Measurements from ENCODE around the gene RPS18. TPM values are rescaled to one million over a fixed set of nuclear protein-coding genes. Genes with fewer than 3 reads are reported as not detected.

Gene RPS18
- total and polyA plus RNA-seq, 9 of the 15 experiments (the other 6 are each of a cell fraction or from before 2014, with no cell fraction given), result 5,023 to 17,516 (median 8,131) TPM

DNA sequence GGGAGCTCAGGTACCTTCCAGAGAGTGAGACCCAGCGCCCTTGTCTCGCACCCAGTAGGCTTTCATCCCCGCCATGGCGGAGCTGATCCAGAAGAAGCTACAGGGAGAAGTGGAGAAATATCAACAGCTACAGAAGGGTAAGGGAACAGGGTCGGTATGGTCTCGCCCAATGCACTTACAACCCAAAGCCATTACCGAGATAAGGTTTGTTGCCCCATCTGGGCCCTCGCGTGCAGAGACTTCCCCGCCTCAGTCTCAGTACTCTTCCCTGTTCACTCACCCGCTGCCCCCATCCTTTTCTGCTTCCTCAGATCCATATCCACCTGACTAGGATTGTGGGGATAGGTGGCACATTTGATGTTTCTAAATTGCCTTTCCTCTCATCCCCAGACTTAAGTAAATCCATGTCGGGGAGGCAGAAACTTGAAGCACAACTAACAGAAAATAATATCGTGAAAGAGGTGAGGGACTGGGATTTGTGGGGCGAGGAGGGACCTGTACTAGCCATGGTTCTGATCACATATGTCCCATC, 18.0 kb downstream of the RPS18 start (continued):
- TF ChIP-seq, protein P1, sequence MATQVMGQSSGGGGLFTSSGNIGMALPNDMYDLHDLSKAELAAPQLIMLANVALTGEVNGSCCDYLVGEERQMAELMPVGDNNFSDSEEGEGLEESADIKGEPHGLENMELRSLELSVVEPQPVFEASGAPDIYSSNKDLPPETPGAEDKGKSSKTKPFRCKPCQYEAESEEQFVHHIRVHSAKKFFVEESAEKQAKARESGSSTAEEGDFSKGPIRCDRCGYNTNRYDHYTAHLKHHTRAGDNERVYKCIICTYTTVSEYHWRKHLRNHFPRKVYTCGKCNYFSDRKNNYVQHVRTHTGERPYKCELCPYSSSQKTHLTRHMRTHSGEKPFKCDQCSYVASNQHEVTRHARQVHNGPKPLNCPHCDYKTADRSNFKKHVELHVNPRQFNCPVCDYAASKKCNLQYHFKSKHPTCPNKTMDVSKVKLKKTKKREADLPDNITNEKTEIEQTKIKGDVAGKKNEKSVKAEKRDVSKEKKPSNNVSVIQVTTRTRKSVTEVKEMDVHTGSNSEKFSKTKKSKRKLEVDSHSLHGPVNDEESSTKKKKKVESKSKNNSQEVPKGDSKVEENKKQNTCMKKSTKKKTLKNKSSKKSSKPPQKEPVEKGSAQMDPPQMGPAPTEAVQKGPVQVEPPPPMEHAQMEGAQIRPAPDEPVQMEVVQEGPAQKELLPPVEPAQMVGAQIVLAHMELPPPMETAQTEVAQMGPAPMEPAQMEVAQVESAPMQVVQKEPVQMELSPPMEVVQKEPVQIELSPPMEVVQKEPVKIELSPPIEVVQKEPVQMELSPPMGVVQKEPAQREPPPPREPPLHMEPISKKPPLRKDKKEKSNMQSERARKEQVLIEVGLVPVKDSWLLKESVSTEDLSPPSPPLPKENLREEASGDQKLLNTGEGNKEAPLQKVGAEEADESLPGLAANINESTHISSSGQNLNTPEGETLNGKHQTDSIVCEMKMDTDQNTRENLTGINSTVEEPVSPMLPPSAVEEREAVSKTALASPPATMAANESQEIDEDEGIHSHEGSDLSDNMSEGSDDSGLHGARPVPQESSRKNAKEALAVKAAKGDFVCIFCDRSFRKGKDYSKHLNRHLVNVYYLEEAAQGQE (IDR thresholded peaks at IDR 0.05; ENCODE audit: borderline replicate concordance), result no peak
- TF ChIP-seq, protein P1 (CRISPR knock-in tag; IDR thresholded peaks at IDR 0.05; ENCODE audit: low read depth), result no peak
- no peak for TF ChIP-seq SAP30 (IDR thresholded peaks at IDR 0.05; ENCODE audit: borderline replicate concordance, insufficient read depth, low read depth, low read length, poor library complexity, severe bottlenecking)
- no peak for TF ChIP-seq CXXC5 (CRISPR knock-in tag; IDR thresholded peaks at IDR 0.05)
- TF ChIP-seq U2AF1 (optimal IDR thresholded peaks at IDR 0.05; ENCODE audit: low read depth, low read length), result no peak
- TF ChIP-seq ELF4 (CRISPR knock-in tag; IDR thresholded peaks at IDR 0.05), result no peak
- peak; percentile 86 for TF ChIP-seq CHD1 (IDR thresholded peaks at IDR 0.05; ENCODE audit: low read length)
- TF ChIP-seq, protein P2, sequence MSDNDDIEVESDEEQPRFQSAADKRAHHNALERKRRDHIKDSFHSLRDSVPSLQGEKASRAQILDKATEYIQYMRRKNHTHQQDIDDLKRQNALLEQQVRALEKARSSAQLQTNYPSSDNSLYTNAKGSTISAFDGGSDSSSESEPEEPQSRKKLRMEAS (CRISPR knock-in tag; IDR thresholded peaks at IDR 0.05), result peak; percentile 48
- TF ChIP-seq BACH1 (tag; IDR thresholded peaks at IDR 0.05), result no peak
- TF ChIP-seq CREM (IDR thresholded peaks at IDR 0.05; ENCODE audit: low read depth), result no peak
- TF ChIP-seq, protein P3, sequence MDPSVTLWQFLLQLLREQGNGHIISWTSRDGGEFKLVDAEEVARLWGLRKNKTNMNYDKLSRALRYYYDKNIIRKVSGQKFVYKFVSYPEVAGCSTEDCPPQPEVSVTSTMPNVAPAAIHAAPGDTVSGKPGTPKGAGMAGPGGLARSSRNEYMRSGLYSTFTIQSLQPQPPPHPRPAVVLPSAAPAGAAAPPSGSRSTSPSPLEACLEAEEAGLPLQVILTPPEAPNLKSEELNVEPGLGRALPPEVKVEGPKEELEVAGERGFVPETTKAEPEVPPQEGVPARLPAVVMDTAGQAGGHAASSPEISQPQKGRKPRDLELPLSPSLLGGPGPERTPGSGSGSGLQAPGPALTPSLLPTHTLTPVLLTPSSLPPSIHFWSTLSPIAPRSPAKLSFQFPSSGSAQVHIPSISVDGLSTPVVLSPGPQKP (CRISPR knock-in tag; IDR thresholded peaks at IDR 0.05), result no peak
- TF ChIP-seq ZNF184 (CRISPR knock-in tag; IDR thresholded peaks at IDR 0.05), result no peak
- no peak for TF ChIP-seq TSC22D4 (tag; IDR thresholded peaks at IDR 0.05)
- TF ChIP-seq MEIS2 (IDR thresholded peaks at IDR 0.05; ENCODE audit: partially characterized antibody), result no peak
- TF ChIP-seq, protein P4, sequence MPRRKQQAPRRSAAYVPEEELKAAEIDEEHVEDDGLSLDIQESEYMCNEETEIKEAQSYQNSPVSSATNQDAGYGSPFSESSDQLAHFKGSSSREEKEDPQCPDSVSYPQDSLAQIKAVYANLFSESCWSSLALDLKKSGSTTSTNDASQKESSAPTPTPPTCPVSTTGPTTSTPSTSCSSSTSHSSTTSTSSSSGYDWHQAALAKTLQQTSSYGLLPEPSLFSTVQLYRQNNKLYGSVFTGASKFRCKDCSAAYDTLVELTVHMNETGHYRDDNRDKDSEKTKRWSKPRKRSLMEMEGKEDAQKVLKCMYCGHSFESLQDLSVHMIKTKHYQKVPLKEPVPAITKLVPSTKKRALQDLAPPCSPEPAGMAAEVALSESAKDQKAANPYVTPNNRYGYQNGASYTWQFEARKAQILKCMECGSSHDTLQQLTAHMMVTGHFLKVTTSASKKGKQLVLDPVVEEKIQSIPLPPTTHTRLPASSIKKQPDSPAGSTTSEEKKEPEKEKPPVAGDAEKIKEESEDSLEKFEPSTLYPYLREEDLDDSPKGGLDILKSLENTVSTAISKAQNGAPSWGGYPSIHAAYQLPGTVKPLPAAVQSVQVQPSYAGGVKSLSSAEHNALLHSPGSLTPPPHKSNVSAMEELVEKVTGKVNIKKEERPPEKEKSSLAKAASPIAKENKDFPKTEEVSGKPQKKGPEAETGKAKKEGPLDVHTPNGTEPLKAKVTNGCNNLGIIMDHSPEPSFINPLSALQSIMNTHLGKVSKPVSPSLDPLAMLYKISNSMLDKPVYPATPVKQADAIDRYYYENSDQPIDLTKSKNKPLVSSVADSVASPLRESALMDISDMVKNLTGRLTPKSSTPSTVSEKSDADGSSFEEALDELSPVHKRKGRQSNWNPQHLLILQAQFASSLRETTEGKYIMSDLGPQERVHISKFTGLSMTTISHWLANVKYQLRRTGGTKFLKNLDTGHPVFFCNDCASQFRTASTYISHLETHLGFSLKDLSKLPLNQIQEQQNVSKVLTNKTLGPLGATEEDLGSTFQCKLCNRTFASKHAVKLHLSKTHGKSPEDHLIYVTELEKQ (CRISPR knock-in tag; IDR thresholded peaks at IDR 0.05), result no peak
- no peak for TF ChIP-seq SRSF7 (optimal IDR thresholded peaks at IDR 0.05; ENCODE audit: low read depth, low read length)

All from K562 (cell line).